NCI-H2107 treated with DMSO at 0.1 percent for 48 hours (cell line): ENCODE results near the gene CPLANE1.

ENCODE experiments used
- DNase-seq: peaks from one replicate; lab custom pipeline; 2025; ENCODE audit not compliant: unreplicated experiment; lab: John Stamatoyannopoulos, UW

The CPLANE1 gene

GRCh38 chr5:37071901-37072581, 177.1 kb downstream of the CPLANE1 start:
- DNase-seq: peak; percentile 3

GRCh38 chr5:37071487-37071886, 177.7 kb downstream of the CPLANE1 start:
- DNase-seq: no peak

- DNase-seq: no peak
Measured at GRCh38 chr5:37064442-37064841, 184.7 kb downstream of the CPLANE1 start.

- DNase-seq: no peak
Measured at GRCh38 chr5:37063739-37064138, 185.4 kb downstream of the CPLANE1 start.

- no peak for DNase-seq
Measured at GRCh38 chr5:37060030-37060429, 189.1 kb downstream of the CPLANE1 start.

GRCh38 chr5:37056762-37057161, 192.4 kb downstream of the CPLANE1 start:
- DNase-seq: no peak
